Gastrocnemius medialis (tissue), 4 donors: Measurements from ENCODE around the gene PDLIM4. TPM values are rescaled to one million over a fixed set of nuclear protein-coding genes. Genes with fewer than 3 reads are reported as not detected.
A peak's percentile ranks its signal among the peaks of the same experiment; 100 is the strongest.

Experiments used
- ATAC-seq, 2 donors: fragments of 150-250 bp; one replicate each; pipeline ENCODE4 v1.9.1; 2016
- DNase-seq, 2 donors: peaks; one replicate each; pipeline ENCODE4 v3.0.0-alpha.2; 2019
- H3K27ac ChIP-seq, 4 donors: fragments of 200-600 bp; sonication (generic); 1 replicate in 1 of 4; 2 replicates in 3 of 4; pipeline ENCODE4 v1.5.1; 2016 to 2018; ENCODE audit warnings: mild to moderate bottlenecking in 2 of 4, moderate library complexity in 1 of 4
- H3K27me3 ChIP-seq, 3 donors: fragments of 200-600 bp; sonication (generic) in 2 of 3; 1 replicate in 1 of 3; 2 replicates in 2 of 3; pipeline versions ENCODE4 v1.5.1 to v1.6.0; 2016 to 2019; ENCODE audit warnings: mild to moderate bottlenecking in 1 of 3, moderate library complexity in 1 of 3
- H3K36me3 ChIP-seq, 2 donors: fragments of 200-600 bp; sonication (generic) in 1 of 2; one replicate each; pipeline ENCODE4 v1.5.1; 2017 to 2018
- H3K4me1 ChIP-seq, 2 donors: fragments of 200-600 bp; sonication (generic) in 1 of 2; one replicate each; pipeline ENCODE4 v1.5.1; 2016 to 2017; ENCODE audit warnings: mild to moderate bottlenecking in 2 of 2
- H3K4me3 ChIP-seq, 4 donors: fragments of 200-600 bp; sonication (generic) in 3 of 4; 1 replicate in 1 of 4; 2 replicates in 3 of 4; pipeline ENCODE4 v1.5.1; 2016 to 2019; ENCODE audit warnings: mild to moderate bottlenecking in 2 of 4
- H3K9me3 ChIP-seq, 3 donors: fragments of 200-600 bp; sonication (generic) in 2 of 3; 1 replicate in 1 of 3; 2 replicates in 2 of 3; pipeline ENCODE4 v1.5.1; 2016 to 2019
- POLR2A ChIP-seq, 2 donors: fragments of 450-650 bp; IDR thresholded peaks; one replicate each; pipeline ENCODE4 v1.6.1; 2017; ENCODE audit warnings: antibody characterized with exemption in 2 of 2, mild to moderate bottlenecking in 2 of 2, moderate library complexity in 2 of 2
- in situ Hi-C, 4 donors: fragments of 200-750 bp; cut with MboI; loops; one replicate each; pipeline versions ENCODE4 v1.15.0 to v1.8.0; 2017; ENCODE audit warnings: low sequenced_read_pairs in 4 of 4
- intact Hi-C: fragments of 100-400 bp; cut with DNase I; formaldehyde crosslinking; loops from one replicate; pipeline ENCODE4 v1.15.1; 2023; ENCODE audit warnings: low total_unique reads
- total RNA-seq, 4 donors: library from RNA; depleted of rRNA; stranded (reverse); fragments of >200 nt; gene quantifications; one replicate each; pipeline versions ENCODE4 v1.1.0 to v1.2.3, GENCODE V29; 2016
- TF ChIP-seq, protein P1 (sequence below), 5 experiments: fragments of 450-650 bp in 3 of 5; fragments of 200-600 bp in 2 of 5; sonication (generic) in 2 of 5; IDR thresholded peaks in 4 of 5; conservative IDR thresholded peaks in 1 of 5; 1 replicate in 4 of 5; 2 replicates in 1 of 5; pipeline ENCODE4 v1.5.1; 2016 to 2019; ENCODE audit warnings: antibody characterized with exemption in 5 of 5, mild to moderate bottlenecking in 3 of 5, moderate library complexity in 3 of 5

PDLIM4 gene
- total RNA-seq, 4 donors from 2014 or later, result 0.66 to 8.0 (median 5.3) TPM

DNA sequence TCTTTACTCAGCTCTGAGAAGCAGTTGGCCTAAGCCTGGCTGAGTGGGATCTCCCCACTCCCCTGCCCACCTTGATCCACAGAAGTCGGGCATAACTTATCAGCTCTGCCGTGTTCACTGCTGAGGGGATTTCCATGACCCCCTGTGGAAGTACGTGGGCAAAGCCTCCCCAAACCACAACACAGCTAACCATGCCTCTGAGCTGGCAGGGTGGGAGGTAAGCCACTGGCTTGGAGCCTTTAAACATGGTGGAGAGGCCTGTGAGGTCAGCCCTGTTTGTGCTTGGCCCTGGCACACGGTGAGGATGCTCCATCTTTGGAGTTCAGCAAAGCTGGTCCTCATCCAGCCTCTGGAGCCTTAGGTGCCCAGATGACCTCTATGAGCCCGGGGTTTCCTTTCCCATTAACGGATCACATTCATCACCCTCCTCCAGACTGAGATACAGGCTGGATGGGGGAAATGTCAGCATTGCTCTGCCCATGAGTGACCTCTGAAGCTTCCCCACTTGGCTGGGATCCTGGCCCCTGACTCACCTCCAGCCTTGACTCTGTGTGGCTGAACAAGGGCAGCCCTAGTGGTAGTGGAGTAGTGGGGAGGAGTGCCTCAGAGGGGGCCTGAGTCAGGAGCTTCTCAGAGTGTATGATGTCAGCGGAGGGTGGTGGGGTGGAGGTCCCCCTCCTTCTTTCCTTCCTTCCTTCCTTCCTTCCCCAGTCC lies 6.2 kb downstream of the PDLIM4 start:
- H3K27me3 ChIP-seq, result no peaks in the 10 kb centered on the region
- H3K36me3 ChIP-seq, result no peaks in the 10 kb centered on the region
- no peak overlapping the region for H3K4me3 ChIP-seq
- ATAC-seq, result no peak
- DNase-seq, result no peak
- peaks cover 9 to 14% of the 10 kb centered on the region in 2 donors for H3K4me1 ChIP-seq
- H3K27ac ChIP-seq, result peak overlapping the region in 1 of 4 donors; percentile 18
- in situ Hi-C loops (loop anchor here in 1 of 4 donors (25.0 kb wide), 1 partner anchor 249 kb away; no protein-coding TSS in a partner anchor), intact Hi-C loops (no loop called here)
- H3K9me3 ChIP-seq, result no peaks in the 10 kb centered on the region
- TF ChIP-seq, protein P1, sequence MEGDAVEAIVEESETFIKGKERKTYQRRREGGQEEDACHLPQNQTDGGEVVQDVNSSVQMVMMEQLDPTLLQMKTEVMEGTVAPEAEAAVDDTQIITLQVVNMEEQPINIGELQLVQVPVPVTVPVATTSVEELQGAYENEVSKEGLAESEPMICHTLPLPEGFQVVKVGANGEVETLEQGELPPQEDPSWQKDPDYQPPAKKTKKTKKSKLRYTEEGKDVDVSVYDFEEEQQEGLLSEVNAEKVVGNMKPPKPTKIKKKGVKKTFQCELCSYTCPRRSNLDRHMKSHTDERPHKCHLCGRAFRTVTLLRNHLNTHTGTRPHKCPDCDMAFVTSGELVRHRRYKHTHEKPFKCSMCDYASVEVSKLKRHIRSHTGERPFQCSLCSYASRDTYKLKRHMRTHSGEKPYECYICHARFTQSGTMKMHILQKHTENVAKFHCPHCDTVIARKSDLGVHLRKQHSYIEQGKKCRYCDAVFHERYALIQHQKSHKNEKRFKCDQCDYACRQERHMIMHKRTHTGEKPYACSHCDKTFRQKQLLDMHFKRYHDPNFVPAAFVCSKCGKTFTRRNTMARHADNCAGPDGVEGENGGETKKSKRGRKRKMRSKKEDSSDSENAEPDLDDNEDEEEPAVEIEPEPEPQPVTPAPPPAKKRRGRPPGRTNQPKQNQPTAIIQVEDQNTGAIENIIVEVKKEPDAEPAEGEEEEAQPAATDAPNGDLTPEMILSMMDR (IDR thresholded peaks at IDR 0.05 in 4 of 5, conservative IDR thresholded peaks at IDR 0.05 in 1 of 5), result no peak
- TF ChIP-seq POLR2A (IDR thresholded peaks at IDR 0.05), result no peak

DNA sequence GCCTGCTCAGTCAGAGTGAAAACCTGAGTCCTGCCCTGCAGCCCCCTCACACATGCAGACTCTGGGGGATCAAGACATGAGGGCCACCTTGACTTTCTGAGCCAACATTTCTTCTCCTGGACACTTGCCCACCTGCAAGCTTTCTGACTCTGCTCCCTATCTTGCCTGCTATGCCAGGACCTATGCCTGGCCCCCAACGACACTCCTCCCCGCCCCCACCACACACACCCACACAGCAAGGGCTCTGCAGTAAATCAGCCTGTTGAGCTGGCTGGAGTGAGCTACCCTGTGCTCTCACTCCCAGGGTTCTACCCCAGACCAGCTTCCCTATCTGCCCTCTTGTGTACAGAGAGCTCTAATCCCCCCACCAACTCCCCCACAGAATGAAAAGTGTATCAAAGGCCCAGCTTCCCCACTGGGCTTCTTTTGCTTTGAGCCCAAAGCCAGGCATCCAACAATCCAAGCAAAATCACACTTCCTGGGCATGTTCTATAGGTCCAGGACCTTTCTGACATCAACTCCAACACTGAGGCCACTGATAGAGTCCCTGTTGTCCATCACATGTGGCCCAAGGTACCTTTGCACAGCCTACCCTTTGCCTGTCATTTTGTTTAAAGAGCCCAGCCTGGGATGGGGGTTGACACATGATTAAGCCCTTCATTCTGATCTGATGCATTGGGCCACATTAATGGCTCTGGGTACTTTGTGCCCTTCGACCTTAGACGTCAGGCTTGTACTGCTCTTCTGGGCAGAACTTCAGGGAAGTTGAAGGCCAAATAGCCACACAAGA lies 7.2 kb downstream of the PDLIM4 start:
- no peaks in the 10 kb centered on the region for H3K36me3 ChIP-seq
- H3K9me3 ChIP-seq, result no peaks in the 10 kb centered on the region
- peaks cover 6 to 14% of the 10 kb centered on the region in 2 donors for H3K4me1 ChIP-seq
- intact Hi-C loops (no loop called here), in situ Hi-C loops (loop anchor here in 1 of 4 donors (25.0 kb wide), 1 partner anchor 248 kb away; no protein-coding TSS in a partner anchor)
- H3K27ac ChIP-seq, result peak overlapping the region; percentile 48 to 63 (median 57)
- H3K4me3 ChIP-seq, result no peak overlapping the region
- ATAC-seq (no peak), DNase-seq (no peak)
- no peaks in the 10 kb centered on the region for H3K27me3 ChIP-seq
- TF ChIP-seq, protein P1 (IDR thresholded peaks at IDR 0.05 in 4 of 5, conservative IDR thresholded peaks at IDR 0.05 in 1 of 5), result no peak
- TF ChIP-seq POLR2A (IDR thresholded peaks at IDR 0.05), result no peak

- H3K4me3 ChIP-seq, result no peak overlapping the region
- H3K4me1 ChIP-seq, result peaks cover 6 to 14% of the 10 kb centered on the region in 2 donors
- no peaks in the 10 kb centered on the region for H3K27me3 ChIP-seq
- ATAC-seq, result peak; percentile 60 to 61
- DNase-seq, result peak in 1 of 2 donors; percentile 39
- in situ Hi-C loops, result loop anchor here in 1 of 4 donors (25.0 kb wide), 1 partner anchor 247 kb away; no protein-coding TSS in a partner anchor
- TF ChIP-seq, protein P1 (IDR thresholded peaks at IDR 0.05 in 4 of 5, conservative IDR thresholded peaks at IDR 0.05 in 1 of 5), result no peak
- no peak for TF ChIP-seq POLR2A (IDR thresholded peaks at IDR 0.05)
- no peaks in the 10 kb centered on the region for H3K36me3 ChIP-seq
- intact Hi-C loops, result no loop called here
- peak overlapping the region; percentile 48 to 63 (median 57) for H3K27ac ChIP-seq
- H3K9me3 ChIP-seq, result no peaks in the 10 kb centered on the region
These were observed 8.0 kb downstream of the PDLIM4 start for GRCh38 chr5:132265336-132266030.

- H3K4me3 ChIP-seq, result no peak overlapping the region
- peaks cover under 1 to 7% of the 10 kb centered on the region in 2 donors for H3K4me1 ChIP-seq
- no peaks in the 10 kb centered on the region for H3K36me3 ChIP-seq
- ATAC-seq (no peak), DNase-seq (no peak)
- H3K27me3 ChIP-seq, result no peaks in the 10 kb centered on the region
- H3K27ac ChIP-seq, result peak overlapping the region in 2 of 4 donors; percentile 33 to 55
- intact Hi-C loops, result no loop called here
- no peak for TF ChIP-seq POLR2A (IDR thresholded peaks at IDR 0.05)
- TF ChIP-seq, protein P1 (IDR thresholded peaks at IDR 0.05 in 4 of 5, conservative IDR thresholded peaks at IDR 0.05 in 1 of 5), result no peak
- no peaks in the 10 kb centered on the region for H3K9me3 ChIP-seq
- in situ Hi-C loops, result loop anchor here in 1 of 4 donors (25.0 kb wide), 1 partner anchor 246 kb away; no protein-coding TSS in a partner anchor
These were observed 8.7 kb downstream of the PDLIM4 start for GRCh38 chr5:132266031-132266835.
